GM13976 (cell line): ENCODE data around the gene SERPINA3.

ENCODE experiments used
- DNase-seq: peaks from one replicate; pipeline ENCODE4 v3.0.0; 2012; ENCODE audit warnings: low spot score
- CTCF ChIP-seq: IDR thresholded peaks from 2 replicates; pipeline ENCODE4 v1.5.1; 2012; ENCODE audit warnings: borderline replicate concordance, mild to moderate bottlenecking; ENCODE audit not compliant: insufficient read depth; ENCODE audit errors: extremely low read depth, missing control alignments, control extremely low read depth
- in situ Hi-C: fragments of 300-500 bp; cut with MboI; formaldehyde crosslinking; loops from one replicate; pipeline ENCODE4 v1.12.0; 2022; ENCODE audit warnings: low sequenced_read_pairs, mixed read lengths, inconsistent platforms; ENCODE audit not compliant: unreplicated experiment

SERPINA3 gene

GRCh38 chr14:94593749-94594431, 18.3 kb upstream of the SERPINA3 start:
- no peak for DNase-seq
- TF ChIP-seq CTCF = no peak
- in situ Hi-C loops = no loop called here

GRCh38 chr14:94594441-94594840, 17.8 kb upstream of the SERPINA3 start:
- no peak for DNase-seq
- in situ Hi-C loops = no loop called here
- TF ChIP-seq CTCF = no peak

- no peak for DNase-seq
- no peak for TF ChIP-seq CTCF
Observed at GRCh38 chr14:94595912-94596311, 16.3 kb upstream of the SERPINA3 start.

GRCh38 chr14:94596361-94596760, 15.8 kb upstream of the SERPINA3 start:
- no peak for TF ChIP-seq CTCF
- DNase-seq = no peak
- in situ Hi-C loops = no loop called here

More at GRCh38 chr14:94595912-94596311, 16.3 kb upstream of the SERPINA3 start:
- in situ Hi-C loops = no loop called here

GRCh38 chr14:94597788-94598187, 14.4 kb upstream of the SERPINA3 start:
- no peak for TF ChIP-seq CTCF
- in situ Hi-C loops = no loop called here
- DNase-seq = no peak

GRCh38 chr14:94598506-94598815, 13.7 kb upstream of the SERPINA3 start:
- no peak for DNase-seq
- no peak for TF ChIP-seq CTCF
- in situ Hi-C loops = no loop called here
